A549 (cell line): ENCODE measurements around the gene AP3B1. TPM values are rescaled to one million over a fixed set of nuclear protein-coding genes. Genes with fewer than 3 reads are reported as not detected.
A peak's percentile ranks its signal among the peaks of the same experiment; 100 is the strongest.

ENCODE experiments used
- ATAC-seq, 2 experiments: fragments of 200-7000 bp in 1 of 2; fragments of >200 bp in 1 of 2; cut with Nextera tagmentation in 1 of 2; cut with Tn5 transposase in 1 of 2; 3 replicates each; pipeline versions ENCODE4 v1.8.0 to v1.9.1; 2018 to 2020; ENCODE audit warnings: mild to moderate bottlenecking in 1 of 2, moderate library complexity in 1 of 2
- CTCF ChIA-PET: fragments of 300-600 bp; sonication (Branson Sonifier 250); formaldehyde crosslinking; extraction: SDS; loops from one replicate; lab custom pipeline; 2021; ENCODE audit warnings: antibody characterized with exemption, inconsistent platforms; lab: Yijun Ruan, JAX
- POLR2A ChIA-PET: fragments of 350-600 bp; formaldehyde crosslinking; extraction: SDS; loops from one replicate; lab custom pipeline; 2021; ENCODE audit warnings: antibody characterized with exemption, inconsistent platforms; lab: Yijun Ruan, JAX
- DNase-seq, 2 experiments: peaks; one replicate each; pipeline versions ENCODE4 v3.0.0 to v3.0.0-alpha.2; 2011 to 2016; ENCODE audit warnings: low read depth in 1 of 2, low spot score in 1 of 2
- FAIRE-seq: peaks from 2 replicates; lab custom pipeline; 2011; peaks lifted over from hg19 to GRCh38; lab: Jason Lieb, UNC
- H3K27ac ChIP-seq, 2 experiments: fragments of >200 bp; sonication (Bioruptor Twin); formaldehyde crosslinking; 3 replicates each; pipeline ENCODE4 v1.5.1; 2016 to 2017
- H3K4me1 ChIP-seq: fragments of >200 bp; sonication (Bioruptor Twin); formaldehyde crosslinking; 3 replicates; pipeline ENCODE4 v1.6.1; 2016
- H3K4me2 ChIP-seq: fragments of >200 bp; sonication (Bioruptor Twin); formaldehyde crosslinking; 3 replicates; pipeline ENCODE4 v1.6.1; 2016
- H3K4me3 ChIP-seq: fragments of >200 bp; sonication (Bioruptor Twin); formaldehyde crosslinking; 3 replicates; pipeline ENCODE4 v1.5.1; 2016
- H3K9me3 ChIP-seq: fragments of >200 bp; sonication (Bioruptor Twin); formaldehyde crosslinking; 3 replicates; pipeline ENCODE4 v1.6.1; 2016
- CBX8 ChIP-seq: fragments of 200-600 bp; sonication (generic); IDR thresholded peaks from 2 replicates; pipeline ENCODE4 v1.6.1; 2016
- ESRRA ChIP-seq: fragments of 150-350 bp; IDR thresholded peaks from 2 replicates; pipeline ENCODE4 v1.6.1; 2014; ENCODE audit warnings: mild to moderate bottlenecking, low read length, borderline replicate concordance
- FOXS1 ChIP-seq: fragments of 250-450 bp; sonication (Bioruptor Pico); IDR thresholded peaks from 2 replicates; pipeline ENCODE4 v1.5.0; 2020; ENCODE audit warnings: mild to moderate bottlenecking, moderate library complexity
- GATA3 ChIP-seq: IDR thresholded peaks from 2 replicates; pipeline ENCODE4 v1.6.1; 2012; ENCODE audit warnings: borderline replicate concordance
- HDAC2 ChIP-seq: fragments of 200-600 bp; sonication (generic); IDR thresholded peaks from 2 replicates; pipeline ENCODE4 v1.6.1; 2016
- HOXA7 ChIP-seq: fragments of 250-450 bp; sonication (Bioruptor Pico); IDR thresholded peaks from 2 replicates; pipeline ENCODE4 v1.5.0; 2020; ENCODE audit warnings: mild to moderate bottlenecking, moderate library complexity
- HOXB13 ChIP-seq: fragments of 250-450 bp; sonication (Bioruptor Pico); IDR thresholded peaks from 2 replicates; pipeline ENCODE4 v1.5.0; 2020; ENCODE audit warnings: low read depth, mild to moderate bottlenecking, moderate library complexity
- KDM1A ChIP-seq: fragments of 200-600 bp; sonication (generic); IDR thresholded peaks from 2 replicates; pipeline ENCODE4 v1.6.1; 2016; ENCODE audit warnings: low read depth, mild to moderate bottlenecking
- MAFK ChIP-seq: fragments of 450-650 bp; IDR thresholded peaks from 2 replicates; pipeline ENCODE4 v1.6.1; 2014; ENCODE audit not compliant: partially characterized antibody
- NFE2L2 ChIP-seq: fragments of 150-350 bp; conservative IDR thresholded peaks from 2 replicates; pipeline ENCODE4 v1.6.1; 2014; ENCODE audit warnings: low read length
- NPAS2 ChIP-seq: fragments of 250-450 bp; sonication (Bioruptor Pico); IDR thresholded peaks from 2 replicates; pipeline ENCODE4 v1.8.0; 2022; ENCODE audit warnings: mild to moderate bottlenecking, moderate library complexity, borderline replicate concordance
- RFX5 ChIP-seq: fragments of 450-650 bp; IDR thresholded peaks from 2 replicates; pipeline ENCODE4 v1.7.1; 2014; ENCODE audit warnings: antibody characterized with exemption, mild to moderate bottlenecking, moderate library complexity
- RNF2 ChIP-seq: fragments of 200-600 bp; sonication (generic); IDR thresholded peaks from 2 replicates; pipeline ENCODE4 v1.6.1; 2016; ENCODE audit warnings: low read depth, mild to moderate bottlenecking, antibody characterized with exemption, moderate library complexity, borderline replicate concordance
- SMC3 ChIP-seq: fragments of >200 bp; sonication (Bioruptor Twin); formaldehyde crosslinking; IDR thresholded peaks from 3 replicates; pipeline ENCODE4 v1.6.1; 2018; ENCODE audit warnings: inconsistent platforms
- SREBF2 ChIP-seq: fragments of 450-650 bp; IDR thresholded peaks from 2 replicates; pipeline ENCODE4 v1.6.1; 2014; ENCODE audit warnings: mild to moderate bottlenecking, moderate library complexity
- TP53 ChIP-seq: fragments of 250-450 bp; sonication (Bioruptor Pico); IDR thresholded peaks from 2 replicates; pipeline ENCODE4 v1.5.0; 2021; ENCODE audit warnings: mild to moderate bottlenecking, moderate library complexity
- WGBS: methylation state at CpG from one replicate; pipeline ENCODE4 v1.1.6; 2017; ENCODE audit errors: missing lambda C conversion rate; 5-methylcytosine and 5-hydroxymethylcytosine counted together
- polyA plus RNA-seq, 4 experiments: library from polyadenylated mRNA; depleted of rRNA in 3 of 4; stranded (reverse); fragments of >200 nt; fragmentation: RNase III in 1 of 4; extraction: RNeasy Plus Mini Kit Qiagen cat#74134 plus additional on column Dnase treatment in 1 of 4; gene quantifications; 2 replicates in 3 of 4; 3 replicates in 1 of 4; pipeline ENCODE4 v1.2.3, GENCODE V29; 2011 to 2017
- TF ChIP-seq, protein P1 (sequence below): fragments of 250-450 bp; sonication (Bioruptor Pico); IDR thresholded peaks from 2 replicates; pipeline ENCODE4 v1.5.0; 2020; ENCODE audit warnings: low read depth, mild to moderate bottlenecking, moderate library complexity
- TF ChIP-seq, protein P2 (sequence below): IDR thresholded peaks from 2 replicates; pipeline ENCODE4 v1.6.1; 2012; ENCODE audit warnings: low read depth, borderline replicate concordance

AP3B1 gene
- polyA plus RNA-seq, 2 of the 4 experiments (the other 2 are of a cell fraction) = 52.4 to 70.5 TPM

DNA sequence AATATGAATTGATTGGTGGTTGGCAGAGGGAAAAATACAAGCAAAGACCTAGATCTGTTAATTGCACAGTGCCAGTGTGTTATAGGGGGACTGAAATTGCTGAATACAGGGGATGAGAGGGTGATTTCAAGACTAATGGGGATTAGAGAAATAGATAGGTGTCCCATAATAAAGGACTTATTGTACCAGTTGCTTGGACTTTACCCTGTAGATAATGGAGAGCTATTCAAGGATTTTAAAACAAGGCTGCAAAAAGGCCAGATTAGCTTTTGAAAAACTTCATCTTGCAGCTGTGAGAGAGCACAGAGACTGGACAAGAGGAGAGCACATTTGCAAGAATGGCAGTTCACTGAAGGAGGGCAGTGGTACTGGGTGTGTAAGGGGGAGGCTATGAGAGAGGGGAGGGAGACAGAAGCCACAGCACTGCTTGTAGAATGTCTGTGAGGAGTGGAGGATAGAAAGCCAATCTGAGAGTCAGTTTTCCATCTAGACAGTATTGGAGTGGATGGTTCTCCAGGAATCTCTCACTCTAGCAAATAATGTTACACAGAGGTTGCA is 37.1 kb upstream of the AP3B1 start:
- CTCF ChIA-PET = interaction anchor here (0.6 to 1.4 kb wide), 2 partner anchors 10 to 316 kb away, joined by 3 to 4 read pairs; no protein-coding TSS in a partner anchor
- H3K9me3 ChIP-seq = no peaks in the 10 kb centered on the region
- TF ChIP-seq SMC3 (no peak), NPAS2 (CRISPR knock-in tag) (no peak), ESRRA (no peak), CBX8 (no peak)
- TF ChIP-seq, protein P1, sequence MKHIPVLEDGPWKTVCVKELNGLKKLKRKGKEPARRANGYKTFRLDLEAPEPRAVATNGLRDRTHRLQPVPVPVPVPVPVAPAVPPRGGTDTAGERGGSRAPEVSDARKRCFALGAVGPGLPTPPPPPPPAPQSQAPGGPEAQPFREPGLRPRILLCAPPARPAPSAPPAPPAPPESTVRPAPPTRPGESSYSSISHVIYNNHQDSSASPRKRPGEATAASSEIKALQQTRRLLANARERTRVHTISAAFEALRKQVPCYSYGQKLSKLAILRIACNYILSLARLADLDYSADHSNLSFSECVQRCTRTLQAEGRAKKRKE = no peak
- TF ChIP-seq, all 56 proteins: peak for 0
- H3K27ac ChIP-seq = no peak overlapping the region
- no peak for FAIRE-seq
- DNase-seq = no peak
- no peaks in the 10 kb centered on the region for H3K4me1 ChIP-seq
- no peak for ATAC-seq
- POLR2A ChIA-PET = no interaction called here
- H3K4me2 ChIP-seq = no peak overlapping the region
- no peak overlapping the region for H3K4me3 ChIP-seq

DNA sequence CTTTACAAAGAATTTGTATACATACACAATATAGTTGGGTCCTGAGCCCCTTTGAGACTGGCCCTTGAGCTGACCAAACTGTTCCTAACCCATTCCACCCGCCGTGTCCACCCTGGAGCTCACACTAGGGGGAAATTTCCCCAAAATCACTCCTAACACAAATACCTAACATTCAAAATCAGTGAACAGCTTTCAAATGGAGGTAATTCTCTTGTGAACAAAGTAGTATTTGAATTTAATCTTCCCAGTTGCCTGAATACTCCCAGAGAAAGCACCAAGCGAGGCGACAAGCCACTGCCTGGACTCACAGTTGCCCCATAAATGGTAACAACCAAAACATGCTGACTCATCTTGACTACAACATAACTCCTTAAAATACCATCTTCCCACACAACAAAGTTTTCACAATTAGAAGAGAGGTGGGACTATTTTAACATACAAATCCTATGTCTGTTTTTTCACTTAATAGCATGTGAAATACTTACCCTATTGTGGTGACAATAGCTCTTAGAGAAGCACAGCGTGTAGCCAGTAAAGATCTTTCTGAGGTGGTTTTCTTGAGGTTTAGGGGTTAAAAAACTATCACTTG is 34.2 kb upstream of the AP3B1 start:
- DNase-seq (no peak), FAIRE-seq (peak; percentile 73), ATAC-seq (no peak)
- H3K4me3 ChIP-seq = no peak overlapping the region
- no peaks in the 10 kb centered on the region for H3K9me3 ChIP-seq
- 96% methylated on average over 5 of the region's 5 CpGs for WGBS
- CTCF ChIA-PET = interaction anchor here (1.0 kb wide), 1 partner anchor 33 kb away, joined by 3 read pairs; no protein-coding TSS in a partner anchor
- peak overlapping the region; percentile 14 to 69; a peak in 3 of 6 replicates for H3K27ac ChIP-seq
- POLR2A ChIA-PET = no interaction called here
- TF ChIP-seq MAFK = peak; percentile 91
- TF ChIP-seq HOXA7 = no peak
- H3K4me2 ChIP-seq = no peak overlapping the region
- H3K4me1 ChIP-seq = no peaks in the 10 kb centered on the region

DNA sequence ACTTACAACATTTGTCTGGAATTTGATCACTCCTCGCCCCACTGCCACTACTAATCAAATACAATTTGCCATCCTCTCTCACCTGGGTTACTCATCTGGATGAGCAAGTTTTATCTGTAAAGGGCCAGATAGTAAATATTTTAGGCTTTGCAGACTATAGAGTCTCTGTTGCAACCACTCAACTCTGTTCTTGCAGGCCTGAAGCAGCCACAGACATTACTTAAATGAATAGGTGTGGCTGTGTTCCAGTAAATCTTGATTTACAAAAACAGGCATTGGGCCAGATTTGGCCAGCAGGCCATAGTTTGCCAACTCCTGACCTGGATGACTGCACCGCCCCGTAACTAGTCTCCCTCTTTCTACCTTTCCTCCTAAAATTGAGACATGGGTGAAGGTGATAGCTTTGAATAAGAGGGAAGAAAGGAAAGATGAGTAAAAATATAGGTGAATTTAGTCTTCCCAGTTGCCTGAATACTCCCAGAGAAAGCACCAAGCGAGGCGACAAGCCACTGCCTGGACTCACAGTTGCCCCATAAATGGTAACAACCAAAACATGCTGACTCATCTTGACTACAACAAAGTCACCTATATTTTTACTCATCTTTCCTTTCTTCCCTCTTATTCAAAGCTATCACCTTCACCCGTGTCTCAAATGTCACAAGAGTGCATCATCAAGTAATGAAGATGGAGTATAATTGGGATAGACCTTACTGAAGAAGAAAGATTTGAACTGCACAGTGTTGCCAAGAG is 33.4 kb upstream of the AP3B1 start:
- no peak overlapping the region for H3K4me3 ChIP-seq
- TF ChIP-seq MAFK (peak; percentile 88), NFE2L2 (peak; percentile 30; the same call in 1 of the 2 replicates), SREBF2 (no peak)
- CTCF ChIA-PET = interaction anchor here (1.0 kb wide), 1 partner anchor 32 kb away, joined by 3 read pairs; no protein-coding TSS in a partner anchor
- H3K4me2 ChIP-seq = no peak overlapping the region
- no peaks in the 10 kb centered on the region for H3K4me1 ChIP-seq
- POLR2A ChIA-PET = no interaction called here
- FAIRE-seq (peak; percentile 76), DNase-seq (no peak), ATAC-seq (no peak)
- H3K27ac ChIP-seq = peak overlapping the region in 1 of 2 experiments; percentile 69; a peak in 3 of 6 replicates
- no peaks in the 10 kb centered on the region for H3K9me3 ChIP-seq
- 81% methylated on average over 6 of the region's 6 CpGs for WGBS

DNA sequence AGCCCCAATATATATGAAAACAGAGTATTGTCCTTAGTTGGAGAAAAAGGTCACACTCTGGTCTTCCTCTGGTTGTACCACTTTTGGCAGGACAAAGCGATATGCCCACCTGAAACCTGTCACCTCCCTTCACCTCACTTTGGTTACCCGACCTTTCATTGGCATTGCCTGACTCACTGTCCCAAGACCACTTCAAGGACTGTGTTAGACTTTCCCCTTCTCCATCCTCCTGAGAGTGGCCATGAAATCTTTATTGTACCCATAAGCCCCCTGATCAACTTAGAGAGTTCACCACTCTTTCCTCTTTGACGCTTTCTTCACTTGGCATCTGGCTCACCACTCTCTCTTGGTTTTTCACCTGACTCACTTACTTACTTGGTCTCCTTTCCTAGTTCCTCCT is 32.4 kb upstream of the AP3B1 start:
- 95% methylated on average over 3 of the region's 3 CpGs for WGBS
- no peak for FAIRE-seq
- TF ChIP-seq KDM1A (no peak), HDAC2 (no peak), RNF2 (no peak), HOXB13 (CRISPR knock-in tag) (no peak), GATA3 (no peak), RFX5 (no peak), FOXS1 (no peak), TP53 (no peak)
- TF ChIP-seq, protein P2, sequence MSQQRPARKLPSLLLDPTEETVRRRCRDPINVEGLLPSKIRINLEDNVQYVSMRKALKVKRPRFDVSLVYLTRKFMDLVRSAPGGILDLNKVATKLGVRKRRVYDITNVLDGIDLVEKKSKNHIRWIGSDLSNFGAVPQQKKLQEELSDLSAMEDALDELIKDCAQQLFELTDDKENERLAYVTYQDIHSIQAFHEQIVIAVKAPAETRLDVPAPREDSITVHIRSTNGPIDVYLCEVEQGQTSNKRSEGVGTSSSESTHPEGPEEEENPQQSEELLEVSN = no peak
- TF ChIP-seq, all 56 proteins: peak for 0
- CTCF ChIA-PET = no interaction called here
- Histone ChIP-seq H3K9me3 (no peaks in the 10 kb centered on the region), H3K4me2 (no peak overlapping the region), H3K27ac (no peak overlapping the region), H3K4me1 (no peaks in the 10 kb centered on the region), H3K4me3 (no peak overlapping the region)
- POLR2A ChIA-PET = no interaction called here
- DNase-seq (no peak), ATAC-seq (no peak)
